LNCaP clone FGC (cell line): ENCODE measurements around the gene SLC17A1.

ENCODE experiments used
- DNase-seq: peaks from one replicate; pipeline ENCODE4 v3.0.0-alpha.2; 2011; ENCODE audit warnings: low read depth
- H3K4me3 ChIP-seq: 2 replicates; pipeline ENCODE4 v1.5.1; 2011; ENCODE audit warnings: mild to moderate bottlenecking, low read depth, low read length, control low read depth
- CTCF ChIP-seq: IDR thresholded peaks from 2 replicates; pipeline ENCODE4 v1.5.1; 2012; ENCODE audit warnings: mild to moderate bottlenecking; ENCODE audit not compliant: control insufficient read depth, insufficient read depth; ENCODE audit errors: extremely low read depth

SLC17A1 gene

GRCh38 chr6:25745836-25746235 is 86.0 kb downstream of the SLC17A1 start:
- no peak overlapping the region for H3K4me3 ChIP-seq
- no peak for TF ChIP-seq CTCF
- no peak for DNase-seq

- no peak for TF ChIP-seq CTCF
- no peak for DNase-seq
- H3K4me3 ChIP-seq = no peak overlapping the region
These were observed 88.0 kb downstream of the SLC17A1 start for GRCh38 chr6:25743868-25744267.

- no peak for DNase-seq
- H3K4me3 ChIP-seq = no peak overlapping the region
- no peak for TF ChIP-seq CTCF
These were observed 96.6 kb downstream of the SLC17A1 start for GRCh38 chr6:25735261-25735660.
